ENCODE measurements around the gene DNAH2. TPM values are rescaled to one million over a fixed set of nuclear protein-coding genes. Genes with fewer than 3 reads are reported as not detected.

The DNAH2 gene
- total and polyA plus RNA-seq, 2 of the 8 experiments (the other 6 are each of a cell fraction or from before 2014, with no cell fraction given): 0.13 to 0.18 TPM

DNA sequence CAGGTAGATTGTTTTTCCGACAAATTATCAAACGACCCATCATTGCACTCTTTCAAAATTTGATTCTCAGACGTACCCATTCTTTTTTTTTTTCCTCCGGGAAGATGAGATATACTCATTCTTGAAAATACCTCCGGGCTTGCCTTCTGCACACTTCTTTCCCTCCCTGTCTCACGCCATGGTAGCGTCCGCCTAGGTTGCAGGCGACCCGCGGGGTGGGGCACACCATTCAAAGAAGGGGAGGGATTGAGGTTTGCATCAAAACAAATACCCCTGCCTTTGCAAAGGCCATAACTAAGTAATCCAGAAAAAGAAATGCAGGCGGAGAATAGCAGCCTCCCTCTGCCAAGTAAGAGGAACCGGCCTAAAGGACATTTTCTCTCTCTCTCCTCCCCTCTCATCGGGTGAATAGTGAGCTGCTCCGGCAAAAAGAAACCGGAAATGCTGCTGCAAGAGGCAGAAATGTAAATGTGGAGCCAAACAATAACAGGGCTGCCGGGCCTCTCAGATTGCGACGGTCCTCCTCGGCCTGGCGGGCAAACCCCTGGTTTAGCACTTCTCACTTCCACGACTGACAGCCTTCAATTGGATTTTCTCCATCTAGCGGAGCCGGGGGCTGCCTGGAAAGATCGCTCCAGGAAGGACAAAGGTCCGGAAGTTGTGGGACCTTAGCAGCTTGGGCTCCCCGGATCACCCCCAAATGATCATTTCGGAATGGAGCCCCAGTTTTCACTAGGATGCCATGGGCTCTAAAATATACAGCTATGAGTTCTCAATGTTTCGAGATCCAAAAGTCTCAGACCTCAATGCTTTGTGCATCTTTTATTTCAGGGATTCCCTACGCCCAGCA, 31.1 kb upstream of the DNAH2 start (continued):
- TF ChIP-seq EGR1 (IDR thresholded peaks at IDR 0.05; ENCODE audit: borderline replicate concordance, low read depth, low read length): peak; percentile 55; the same call in 1 of the 2 replicates
- TF ChIP-seq GABPA (IDR thresholded peaks at IDR 0.05; ENCODE audit: borderline replicate concordance, insufficient read depth, low read length): no peak
- TF ChIP-seq BACH1 (IDR thresholded peaks at IDR 0.05; ENCODE audit: low read length): no peak
- TF ChIP-seq PHF8 (conservative IDR thresholded peaks at IDR 0.05; ENCODE audit: low read depth, low read length): peak; percentile 52
- no peak for TF ChIP-seq CEBPB (IDR thresholded peaks at IDR 0.05; ENCODE audit: low read depth, low read length)
- no peak for TF ChIP-seq RNF2 (IDR thresholded peaks at IDR 0.05; ENCODE audit: borderline replicate concordance, low read depth, low read length, missing control alignments, poor library complexity, severe bottlenecking)
- TF ChIP-seq, protein P1, sequence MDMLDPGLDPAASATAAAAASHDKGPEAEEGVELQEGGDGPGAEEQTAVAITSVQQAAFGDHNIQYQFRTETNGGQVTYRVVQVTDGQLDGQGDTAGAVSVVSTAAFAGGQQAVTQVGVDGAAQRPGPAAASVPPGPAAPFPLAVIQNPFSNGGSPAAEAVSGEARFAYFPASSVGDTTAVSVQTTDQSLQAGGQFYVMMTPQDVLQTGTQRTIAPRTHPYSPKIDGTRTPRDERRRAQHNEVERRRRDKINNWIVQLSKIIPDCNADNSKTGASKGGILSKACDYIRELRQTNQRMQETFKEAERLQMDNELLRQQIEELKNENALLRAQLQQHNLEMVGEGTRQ (IDR thresholded peaks at IDR 0.05; ENCODE audit: low read length): no peak
- TF ChIP-seq, protein P2, sequence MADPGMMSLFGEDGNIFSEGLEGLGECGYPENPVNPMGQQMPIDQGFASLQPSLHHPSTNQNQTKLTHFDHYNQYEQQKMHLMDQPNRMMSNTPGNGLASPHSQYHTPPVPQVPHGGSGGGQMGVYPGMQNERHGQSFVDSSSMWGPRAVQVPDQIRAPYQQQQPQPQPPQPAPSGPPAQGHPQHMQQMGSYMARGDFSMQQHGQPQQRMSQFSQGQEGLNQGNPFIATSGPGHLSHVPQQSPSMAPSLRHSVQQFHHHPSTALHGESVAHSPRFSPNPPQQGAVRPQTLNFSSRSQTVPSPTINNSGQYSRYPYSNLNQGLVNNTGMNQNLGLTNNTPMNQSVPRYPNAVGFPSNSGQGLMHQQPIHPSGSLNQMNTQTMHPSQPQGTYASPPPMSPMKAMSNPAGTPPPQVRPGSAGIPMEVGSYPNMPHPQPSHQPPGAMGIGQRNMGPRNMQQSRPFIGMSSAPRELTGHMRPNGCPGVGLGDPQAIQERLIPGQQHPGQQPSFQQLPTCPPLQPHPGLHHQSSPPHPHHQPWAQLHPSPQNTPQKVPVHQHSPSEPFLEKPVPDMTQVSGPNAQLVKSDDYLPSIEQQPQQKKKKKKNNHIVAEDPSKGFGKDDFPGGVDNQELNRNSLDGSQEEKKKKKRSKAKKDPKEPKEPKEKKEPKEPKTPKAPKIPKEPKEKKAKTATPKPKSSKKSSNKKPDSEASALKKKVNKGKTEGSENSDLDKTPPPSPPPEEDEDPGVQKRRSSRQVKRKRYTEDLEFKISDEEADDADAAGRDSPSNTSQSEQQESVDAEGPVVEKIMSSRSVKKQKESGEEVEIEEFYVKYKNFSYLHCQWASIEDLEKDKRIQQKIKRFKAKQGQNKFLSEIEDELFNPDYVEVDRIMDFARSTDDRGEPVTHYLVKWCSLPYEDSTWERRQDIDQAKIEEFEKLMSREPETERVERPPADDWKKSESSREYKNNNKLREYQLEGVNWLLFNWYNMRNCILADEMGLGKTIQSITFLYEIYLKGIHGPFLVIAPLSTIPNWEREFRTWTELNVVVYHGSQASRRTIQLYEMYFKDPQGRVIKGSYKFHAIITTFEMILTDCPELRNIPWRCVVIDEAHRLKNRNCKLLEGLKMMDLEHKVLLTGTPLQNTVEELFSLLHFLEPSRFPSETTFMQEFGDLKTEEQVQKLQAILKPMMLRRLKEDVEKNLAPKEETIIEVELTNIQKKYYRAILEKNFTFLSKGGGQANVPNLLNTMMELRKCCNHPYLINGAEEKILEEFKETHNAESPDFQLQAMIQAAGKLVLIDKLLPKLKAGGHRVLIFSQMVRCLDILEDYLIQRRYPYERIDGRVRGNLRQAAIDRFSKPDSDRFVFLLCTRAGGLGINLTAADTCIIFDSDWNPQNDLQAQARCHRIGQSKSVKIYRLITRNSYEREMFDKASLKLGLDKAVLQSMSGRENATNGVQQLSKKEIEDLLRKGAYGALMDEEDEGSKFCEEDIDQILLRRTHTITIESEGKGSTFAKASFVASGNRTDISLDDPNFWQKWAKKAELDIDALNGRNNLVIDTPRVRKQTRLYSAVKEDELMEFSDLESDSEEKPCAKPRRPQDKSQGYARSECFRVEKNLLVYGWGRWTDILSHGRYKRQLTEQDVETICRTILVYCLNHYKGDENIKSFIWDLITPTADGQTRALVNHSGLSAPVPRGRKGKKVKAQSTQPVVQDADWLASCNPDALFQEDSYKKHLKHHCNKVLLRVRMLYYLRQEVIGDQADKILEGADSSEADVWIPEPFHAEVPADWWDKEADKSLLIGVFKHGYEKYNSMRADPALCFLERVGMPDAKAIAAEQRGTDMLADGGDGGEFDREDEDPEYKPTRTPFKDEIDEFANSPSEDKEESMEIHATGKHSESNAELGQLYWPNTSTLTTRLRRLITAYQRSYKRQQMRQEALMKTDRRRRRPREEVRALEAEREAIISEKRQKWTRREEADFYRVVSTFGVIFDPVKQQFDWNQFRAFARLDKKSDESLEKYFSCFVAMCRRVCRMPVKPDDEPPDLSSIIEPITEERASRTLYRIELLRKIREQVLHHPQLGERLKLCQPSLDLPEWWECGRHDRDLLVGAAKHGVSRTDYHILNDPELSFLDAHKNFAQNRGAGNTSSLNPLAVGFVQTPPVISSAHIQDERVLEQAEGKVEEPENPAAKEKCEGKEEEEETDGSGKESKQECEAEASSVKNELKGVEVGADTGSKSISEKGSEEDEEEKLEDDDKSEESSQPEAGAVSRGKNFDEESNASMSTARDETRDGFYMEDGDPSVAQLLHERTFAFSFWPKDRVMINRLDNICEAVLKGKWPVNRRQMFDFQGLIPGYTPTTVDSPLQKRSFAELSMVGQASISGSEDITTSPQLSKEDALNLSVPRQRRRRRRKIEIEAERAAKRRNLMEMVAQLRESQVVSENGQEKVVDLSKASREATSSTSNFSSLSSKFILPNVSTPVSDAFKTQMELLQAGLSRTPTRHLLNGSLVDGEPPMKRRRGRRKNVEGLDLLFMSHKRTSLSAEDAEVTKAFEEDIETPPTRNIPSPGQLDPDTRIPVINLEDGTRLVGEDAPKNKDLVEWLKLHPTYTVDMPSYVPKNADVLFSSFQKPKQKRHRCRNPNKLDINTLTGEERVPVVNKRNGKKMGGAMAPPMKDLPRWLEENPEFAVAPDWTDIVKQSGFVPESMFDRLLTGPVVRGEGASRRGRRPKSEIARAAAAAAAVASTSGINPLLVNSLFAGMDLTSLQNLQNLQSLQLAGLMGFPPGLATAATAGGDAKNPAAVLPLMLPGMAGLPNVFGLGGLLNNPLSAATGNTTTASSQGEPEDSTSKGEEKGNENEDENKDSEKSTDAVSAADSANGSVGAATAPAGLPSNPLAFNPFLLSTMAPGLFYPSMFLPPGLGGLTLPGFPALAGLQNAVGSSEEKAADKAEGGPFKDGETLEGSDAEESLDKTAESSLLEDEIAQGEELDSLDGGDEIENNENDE (IDR thresholded peaks at IDR 0.05; ENCODE audit: insufficient replicate concordance, low read length): no peak
